OCI-M2 (cell line): ENCODE data around the gene HAPLN2.
"Not testable (repeated sequence)": the region's sequence is repeated elsewhere in the genome, so short reads cannot be mapped to it uniquely, and the experiment has no call there.

Experiments
- DNase-seq: peaks from one replicate; lab custom pipeline; 2025; ENCODE audit not compliant: unreplicated experiment; lab: John Stamatoyannopoulos, UW

HAPLN2 gene

DNA sequence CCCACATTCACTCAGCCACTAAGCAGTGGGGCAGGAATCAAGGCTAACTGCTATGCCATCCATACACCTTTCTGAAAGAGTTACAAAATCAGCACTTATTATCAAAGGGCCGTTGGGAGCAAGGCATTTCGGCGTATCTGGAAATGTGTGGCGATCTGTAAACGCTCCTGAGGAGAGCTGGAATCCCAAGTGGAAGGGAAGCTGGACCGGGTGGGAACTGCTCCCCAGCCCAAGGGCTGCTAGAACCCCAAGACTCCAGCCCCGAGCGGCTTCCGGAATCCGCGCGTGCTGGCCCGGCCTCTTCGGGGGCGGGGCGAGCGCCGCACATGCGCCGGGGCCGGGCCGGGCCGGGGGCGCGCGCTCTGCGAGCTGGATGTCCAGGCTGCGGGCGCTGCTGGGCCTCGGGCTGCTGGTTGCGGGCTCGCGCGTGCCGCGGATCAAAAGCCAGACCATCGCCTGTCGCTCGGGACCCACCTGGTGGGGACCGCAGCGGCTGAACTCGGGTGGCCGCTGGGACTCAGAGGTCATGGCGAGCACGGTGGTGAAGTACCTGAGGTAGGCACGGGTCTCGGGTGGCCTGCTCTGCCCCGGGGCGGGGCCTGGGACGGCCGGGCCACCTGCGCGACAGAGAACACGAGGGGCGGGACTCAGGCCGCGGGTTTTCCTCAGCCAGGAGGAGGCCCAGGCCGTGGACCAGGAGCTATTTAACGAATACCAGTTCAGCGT lies 27.6 kb upstream of the HAPLN2 start, which contains the start of gene NAXE:
NAXE (plus strand) TSS at position 345 of the 726 bp plus-strand sequence; CDS start at position 374, 29 bp downstream.
- DNase-seq, result no peak

DNA sequence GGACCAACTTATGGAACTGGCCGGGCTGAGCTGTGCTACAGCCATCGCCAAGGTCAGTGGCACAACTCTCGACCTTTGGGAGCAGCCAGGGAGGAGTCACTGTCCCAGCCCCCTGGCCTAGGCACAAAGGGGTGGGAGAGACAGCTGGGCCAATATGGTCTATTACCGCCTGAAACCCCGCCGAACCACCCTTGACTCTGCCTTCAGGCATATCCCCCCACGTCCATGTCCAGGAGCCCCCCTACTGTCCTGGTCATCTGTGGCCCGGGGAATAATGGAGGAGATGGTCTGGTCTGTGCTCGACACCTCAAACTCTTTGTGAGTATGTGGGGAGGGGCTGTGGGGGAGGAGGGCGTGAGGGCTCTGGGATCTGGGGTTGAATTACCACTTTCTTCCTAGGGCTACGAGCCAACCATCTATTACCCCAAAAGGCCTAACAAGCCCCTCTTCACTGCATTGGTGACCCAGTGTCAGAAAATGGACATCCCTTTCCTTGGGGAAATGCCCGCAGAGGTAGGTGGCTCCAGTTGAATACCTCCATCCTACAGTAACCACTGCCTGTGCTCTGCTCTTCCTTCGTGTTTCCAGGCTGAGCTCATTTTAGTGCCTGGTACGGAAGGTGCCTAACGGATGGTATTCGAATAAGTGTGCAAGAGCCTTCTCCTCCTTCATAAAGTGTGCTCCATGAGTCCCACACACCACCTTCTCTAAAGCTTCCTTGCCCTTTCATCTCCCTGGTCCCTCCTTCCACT lies 26.9 kb upstream of the HAPLN2 start:
- DNase-seq, result no peak

DNA sequence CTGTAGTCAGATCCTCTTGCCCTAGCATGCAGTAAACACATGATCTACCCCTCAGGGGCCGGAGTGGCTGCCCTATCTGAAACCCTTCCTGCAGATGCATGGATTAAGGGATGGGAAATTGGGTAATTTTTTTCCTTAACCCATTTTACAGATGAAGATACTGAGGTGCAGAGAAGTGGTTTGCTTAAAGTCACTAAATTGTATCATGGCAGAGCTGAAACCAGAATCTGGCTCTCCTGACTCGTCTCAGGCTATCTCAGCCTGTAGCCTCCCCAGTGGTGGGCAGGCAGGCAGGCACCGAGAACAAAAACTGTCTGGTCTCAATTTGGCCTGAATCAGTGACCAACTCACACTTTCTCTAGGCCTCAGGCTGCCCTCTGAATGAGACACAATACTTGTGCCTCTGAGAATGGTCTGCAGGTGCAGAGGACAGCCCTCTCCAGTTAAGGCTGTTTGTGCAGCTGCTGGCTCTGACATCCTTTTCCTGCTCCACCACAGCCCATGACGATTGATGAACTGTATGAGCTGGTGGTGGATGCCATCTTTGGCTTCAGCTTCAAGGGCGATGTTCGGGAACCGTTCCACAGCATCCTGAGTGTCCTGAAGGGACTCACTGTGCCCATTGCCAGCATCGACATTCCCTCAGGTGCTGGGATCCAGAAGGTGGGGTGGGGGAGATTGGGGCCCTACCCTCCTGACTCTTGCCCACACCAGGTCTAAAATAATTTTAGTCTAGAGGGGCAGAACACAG lies 26.1 kb upstream of the HAPLN2 start:
- DNase-seq, result no peak

DNA sequence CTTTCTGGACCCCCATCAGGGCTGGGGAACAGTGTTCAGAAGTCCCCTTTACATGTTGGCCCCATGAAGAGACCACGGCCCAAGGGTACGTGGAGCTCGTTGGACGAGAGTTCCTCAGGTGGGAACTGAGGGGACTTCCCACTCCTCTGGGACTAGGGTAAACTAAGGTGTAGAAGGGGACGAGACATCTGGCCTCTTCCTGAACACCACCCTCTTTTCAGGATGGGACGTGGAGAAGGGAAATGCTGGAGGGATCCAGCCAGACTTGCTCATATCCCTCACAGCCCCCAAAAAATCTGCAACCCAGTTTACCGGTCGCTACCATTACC lies 25.6 kb upstream of the HAPLN2 start:
- no peak for DNase-seq

DNA sequence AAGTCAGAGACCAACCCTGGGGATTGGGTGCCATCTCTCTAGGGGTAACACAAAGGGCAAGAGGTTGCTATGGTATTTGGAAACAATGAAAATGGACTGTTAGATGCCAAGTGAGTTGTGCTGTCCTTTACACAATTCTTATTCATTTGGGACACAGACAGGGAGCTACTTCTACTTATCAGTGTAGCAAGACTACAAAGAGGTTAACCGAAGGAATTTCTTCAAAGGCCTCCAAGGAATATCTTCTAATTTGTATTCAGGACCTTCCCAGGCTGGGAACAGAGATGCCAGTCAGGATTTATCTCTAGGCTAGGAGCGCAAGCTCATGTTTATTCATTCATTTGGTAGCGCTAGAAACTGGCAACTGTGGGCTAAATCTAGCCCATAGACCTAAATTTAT lies 25.0 kb upstream of the HAPLN2 start:
- no peak for DNase-seq

DNA sequence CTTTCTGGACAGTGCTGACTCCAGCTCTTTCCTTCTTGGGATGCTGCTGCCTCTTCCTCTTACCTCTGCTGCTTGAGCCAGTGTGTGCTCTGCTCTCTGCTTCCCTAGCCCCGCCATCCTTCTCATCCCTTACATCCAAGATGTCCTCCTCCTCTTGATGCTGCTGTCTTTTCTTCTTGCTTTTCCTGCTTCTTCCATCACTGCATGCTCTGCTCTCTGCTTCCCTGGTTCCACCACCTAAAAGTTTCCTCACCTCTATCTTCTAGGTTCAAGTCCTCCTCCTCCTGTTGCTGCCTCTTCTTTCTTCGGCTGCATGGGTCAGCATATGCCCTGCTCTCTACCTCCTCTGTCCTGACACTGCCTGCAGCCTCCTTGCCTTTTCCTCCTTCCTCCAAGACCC lies 24.2 kb upstream of the HAPLN2 start:
- DNase-seq, result no peak

DNA sequence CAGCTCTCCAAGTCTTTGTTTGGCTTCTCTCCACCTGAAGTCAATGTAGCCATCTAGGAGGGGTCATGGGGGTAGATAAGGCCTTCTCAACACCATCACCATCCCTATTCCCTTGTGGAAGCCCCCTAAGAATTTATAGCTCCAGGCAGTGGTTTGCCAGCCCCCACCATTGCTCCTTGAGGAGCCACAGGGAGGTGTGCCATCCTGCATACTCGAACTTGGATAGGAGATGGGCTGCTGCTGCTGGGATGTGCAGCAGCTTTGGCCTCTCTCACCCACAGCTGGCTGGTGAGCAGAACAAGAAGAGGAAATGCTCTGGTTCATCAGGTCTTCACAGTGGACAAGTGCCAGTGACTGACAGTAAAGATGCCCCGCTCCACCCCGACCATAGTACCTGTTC lies 22.8 kb upstream of the HAPLN2 start:
- no peak for DNase-seq

DNA sequence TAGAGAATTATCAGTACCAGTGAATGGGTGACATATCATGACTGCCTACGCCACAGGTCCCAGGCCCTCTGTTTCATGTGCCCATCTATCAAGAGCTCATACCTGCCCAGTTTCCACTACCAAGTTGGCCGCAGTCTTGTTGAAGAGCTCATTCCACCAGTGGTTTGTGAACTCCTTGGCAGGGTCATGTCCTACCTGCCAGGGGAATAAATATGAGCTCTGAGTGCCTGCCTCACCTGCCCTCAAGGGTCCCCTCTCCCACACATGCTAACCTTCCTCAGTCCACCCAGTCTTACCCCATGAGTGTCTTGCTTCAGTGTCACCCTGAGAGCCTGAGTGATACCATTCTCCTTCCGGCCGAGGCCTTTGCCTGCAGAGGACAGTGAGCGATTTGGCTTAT lies 21.1 kb upstream of the HAPLN2 start:
- no peak for DNase-seq

DNA sequence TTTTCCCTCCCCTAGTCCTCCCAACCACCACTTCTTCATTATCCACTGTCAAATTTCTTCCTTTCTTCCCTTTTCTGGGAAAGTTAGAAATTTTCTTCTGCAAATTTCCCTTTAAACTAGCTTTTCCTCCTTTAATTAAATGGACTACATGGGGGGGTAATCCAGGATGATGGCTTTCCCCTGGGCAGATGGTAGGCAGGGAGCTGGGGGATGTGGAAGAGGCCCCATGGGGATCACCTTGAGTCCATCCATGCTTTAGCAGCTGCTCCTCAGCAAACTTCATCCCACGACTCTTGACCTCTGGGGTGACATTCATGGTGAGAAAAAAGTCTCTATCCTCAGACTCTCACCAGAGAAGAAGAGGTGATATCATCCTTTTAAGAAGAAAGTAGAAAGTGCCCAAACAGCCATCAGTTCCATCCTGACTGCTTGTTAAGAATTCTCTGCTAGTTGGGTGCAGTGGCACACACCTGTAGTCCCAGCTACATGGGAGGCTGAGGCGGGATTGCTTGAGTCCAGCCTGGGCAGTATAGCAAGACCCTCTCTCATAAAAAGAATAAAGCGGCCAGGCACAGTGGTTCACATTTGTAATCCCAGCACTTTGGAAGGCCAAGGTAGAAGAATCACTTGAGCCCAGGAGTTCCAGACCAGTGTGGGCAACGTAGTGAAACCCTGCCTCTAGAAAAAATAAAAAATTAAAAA lies 20.3 kb upstream of the HAPLN2 start:
- no peak for DNase-seq

DNA sequence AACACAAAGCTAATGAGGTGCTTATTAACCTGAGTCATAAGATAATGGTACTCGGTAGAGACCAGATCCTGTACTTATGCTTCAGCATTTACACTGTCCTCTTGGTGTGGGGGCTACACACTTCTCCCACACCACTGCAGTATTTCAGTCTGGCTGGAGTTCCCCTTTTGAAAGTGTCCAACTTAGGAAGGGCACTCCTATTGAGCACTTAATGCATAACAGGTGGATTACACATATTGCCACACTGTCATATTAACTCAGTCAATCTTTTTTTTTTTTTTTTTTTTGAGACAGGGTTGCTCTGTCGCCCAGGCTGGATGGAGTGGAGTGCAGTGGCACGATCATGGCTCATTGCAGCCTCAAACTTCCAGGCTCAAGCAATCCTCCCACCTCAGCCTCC lies 19.4 kb upstream of the HAPLN2 start:
- no peak for DNase-seq

DNA sequence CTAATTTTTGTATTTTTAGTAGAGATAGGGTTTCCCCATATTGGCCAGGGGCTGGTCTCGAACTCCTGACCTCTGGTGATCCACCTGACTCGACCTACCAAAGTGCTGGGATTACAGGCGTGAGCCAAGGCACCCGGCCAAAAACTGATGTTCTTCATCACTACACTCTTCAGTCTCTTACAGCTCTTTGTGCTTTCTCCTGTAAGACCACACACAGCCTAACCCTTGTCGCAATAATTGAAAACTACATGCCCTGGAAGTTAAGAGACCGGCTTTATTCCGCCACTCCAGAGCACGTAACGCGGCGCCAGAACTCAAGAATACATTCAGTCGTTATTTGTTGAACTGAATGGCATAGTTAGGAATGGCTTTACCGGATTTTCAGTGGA lies 18.5 kb upstream of the HAPLN2 start:
- DNase-seq, result no peak

DNA sequence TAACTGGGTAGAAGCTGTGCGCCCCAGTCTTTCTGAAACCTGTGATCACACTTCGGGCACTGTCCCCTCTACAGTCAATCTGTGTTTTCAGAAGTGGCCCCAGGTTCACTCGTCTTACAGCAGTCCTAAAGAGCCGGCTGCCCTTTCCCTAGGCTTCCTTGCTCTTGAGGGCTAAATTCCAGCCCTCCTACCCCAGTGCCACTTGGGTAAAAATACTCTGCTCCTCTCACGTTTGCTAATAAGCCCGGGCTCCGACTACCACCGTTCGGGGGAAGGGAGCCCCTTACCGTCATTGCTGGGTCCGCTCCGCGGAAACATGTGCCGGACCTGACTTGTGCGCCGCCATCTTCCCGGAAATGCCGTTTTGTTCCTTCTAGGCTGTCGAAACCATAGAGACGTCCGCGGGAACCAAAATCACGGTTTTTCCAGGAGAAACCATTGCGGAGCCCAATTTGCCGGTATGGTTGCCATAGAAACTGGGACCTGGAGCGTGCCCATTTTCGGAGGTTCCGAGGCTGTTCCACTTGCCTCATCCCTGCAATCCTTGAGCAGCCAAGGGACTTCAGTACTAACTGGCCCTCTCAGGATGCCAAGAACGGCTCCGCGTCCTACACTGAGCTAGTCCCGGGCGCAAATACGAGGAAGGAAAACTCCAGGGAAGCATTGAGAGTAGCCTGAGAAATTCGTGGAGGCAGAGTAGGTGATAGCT lies 17.9 kb upstream of the HAPLN2 start, which contains the start of gene GPATCH4:
GPATCH4 (minus strand) TSS at position 358 of the 709 bp plus-strand sequence.
- DNase-seq, result no peak

DNA sequence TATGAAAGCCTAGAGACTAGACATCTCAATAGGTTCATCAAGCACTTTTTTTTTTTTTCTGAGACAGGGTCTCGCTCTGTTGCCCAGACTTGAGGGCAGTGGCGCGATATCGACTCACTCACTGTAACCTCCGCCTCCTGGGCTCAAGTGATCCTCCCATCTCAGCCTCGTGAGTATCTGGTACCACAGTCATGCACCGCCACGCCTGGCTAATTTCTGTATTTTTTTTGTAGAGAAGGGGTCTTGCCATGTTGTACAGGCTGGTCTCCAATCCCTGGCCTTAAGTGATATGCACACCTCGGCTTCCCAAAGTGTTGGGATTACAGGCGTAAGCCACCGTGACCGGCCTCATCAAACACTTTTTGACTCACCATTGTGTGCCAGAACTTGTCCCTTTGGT lies 17.3 kb upstream of the HAPLN2 start:
- no peak for DNase-seq

DNA sequence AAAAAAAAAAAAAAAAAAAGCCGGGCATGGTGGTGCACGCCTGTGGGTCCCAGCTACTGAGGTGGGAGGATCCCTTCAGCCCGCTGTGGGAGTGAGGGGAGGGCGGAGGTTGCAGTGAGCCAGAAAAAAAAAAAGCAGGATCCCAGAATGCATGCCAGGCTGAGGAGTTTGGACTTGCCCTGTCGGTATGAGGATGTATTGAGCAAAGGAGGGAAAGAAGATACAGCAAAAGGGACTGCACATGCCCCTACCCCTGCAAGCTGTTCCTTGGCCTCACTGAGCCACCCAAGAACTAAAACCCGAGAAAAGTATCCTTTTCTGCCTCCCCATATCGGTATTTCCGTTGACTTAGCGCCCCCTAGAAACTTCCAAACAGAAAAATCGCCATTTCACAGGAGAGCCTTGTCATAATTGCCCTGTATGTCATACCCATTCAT lies 16.6 kb upstream of the HAPLN2 start:
- DNase-seq, result no peak

DNA sequence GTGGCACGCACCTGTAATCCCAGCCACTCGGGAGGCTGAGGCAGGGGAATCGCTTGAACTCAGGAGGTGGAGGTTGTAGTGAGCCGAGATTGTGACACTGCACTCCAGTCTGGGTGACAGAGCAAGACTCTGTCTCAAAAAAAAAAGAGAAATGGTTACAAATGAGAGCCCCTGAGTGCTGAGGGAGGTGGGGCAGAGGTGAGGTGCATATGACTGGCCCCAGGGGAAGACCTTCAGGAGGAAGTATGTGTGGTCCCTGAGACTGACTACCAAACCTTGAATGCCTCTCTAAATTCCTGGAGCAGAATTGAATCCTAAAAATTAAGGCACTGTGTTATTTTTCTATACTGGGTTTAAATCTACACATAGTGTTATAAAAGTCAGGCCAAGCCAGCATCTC lies 11.9 kb upstream of the HAPLN2 start:
- not testable (repeated sequence) for DNase-seq

DNA sequence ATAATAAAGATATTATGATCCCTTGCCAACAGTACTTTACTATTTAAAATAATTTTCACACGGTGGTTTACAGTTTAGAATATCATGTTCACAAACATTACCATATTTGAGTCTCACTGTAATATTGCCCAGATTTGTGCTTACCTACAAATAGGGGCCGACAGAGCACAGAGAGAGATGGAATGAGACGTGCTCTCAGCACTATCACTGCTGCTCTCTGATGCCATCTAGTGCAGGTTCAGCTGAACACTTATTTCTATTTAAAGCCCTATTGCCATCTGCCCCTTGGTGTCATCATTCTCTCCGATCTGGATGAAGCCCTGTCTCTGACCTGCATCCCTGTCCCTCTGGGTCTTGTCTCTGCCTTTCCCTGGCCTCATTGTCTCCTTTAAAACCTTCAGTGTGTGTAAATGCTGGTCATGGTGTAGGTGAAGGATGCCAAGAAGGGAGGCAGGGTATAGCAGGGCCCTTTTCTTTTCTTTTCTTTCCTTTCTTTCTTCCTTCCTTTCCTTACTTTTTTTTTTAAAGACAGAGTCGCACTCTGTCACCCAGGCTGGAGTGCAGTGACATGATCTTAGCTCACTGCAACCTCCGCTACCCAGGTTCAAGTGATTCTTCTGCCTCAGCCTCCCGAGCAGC lies 11.1 kb upstream of the HAPLN2 start:
- no peak for DNase-seq

DNA sequence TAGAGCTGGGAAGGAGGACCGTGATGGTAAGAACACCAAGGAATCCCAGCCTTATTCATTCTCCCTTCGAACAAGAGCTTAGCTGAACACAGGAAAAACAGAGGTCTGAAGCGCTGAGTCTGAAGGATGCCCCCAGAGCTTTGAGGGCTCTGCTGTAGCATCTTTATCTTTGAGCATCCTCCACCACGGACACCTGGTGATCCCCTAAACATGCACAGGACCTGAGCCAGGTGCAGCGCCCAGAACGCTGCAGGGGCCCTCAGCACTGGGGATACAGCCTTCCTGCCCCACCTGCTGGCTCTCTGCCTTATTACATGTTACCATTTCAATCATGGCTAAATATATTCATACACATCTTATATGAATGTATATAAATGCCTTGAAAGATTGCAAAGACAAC lies 10.2 kb upstream of the HAPLN2 start:
- DNase-seq, result no peak

DNA sequence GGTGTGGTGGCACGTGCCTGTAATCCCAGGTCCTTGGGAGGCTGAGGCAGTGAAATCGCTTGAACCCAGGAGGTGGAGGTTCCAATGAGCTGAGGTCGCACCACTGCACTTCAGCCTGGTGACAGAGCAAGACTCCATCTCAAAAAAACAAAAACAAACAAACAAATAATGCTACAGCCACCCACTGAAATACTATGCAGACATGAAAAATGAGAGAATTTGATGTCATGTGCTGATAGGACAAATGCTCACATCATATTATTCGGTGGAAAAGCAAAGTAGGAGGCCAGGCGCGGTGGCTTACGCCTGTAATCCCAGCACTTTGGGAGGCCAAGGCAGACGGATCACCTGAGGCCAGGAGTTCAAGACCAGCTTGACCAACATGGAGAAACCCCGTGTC lies 9.1 kb upstream of the HAPLN2 start:
- not testable (repeated sequence) for DNase-seq

DNA sequence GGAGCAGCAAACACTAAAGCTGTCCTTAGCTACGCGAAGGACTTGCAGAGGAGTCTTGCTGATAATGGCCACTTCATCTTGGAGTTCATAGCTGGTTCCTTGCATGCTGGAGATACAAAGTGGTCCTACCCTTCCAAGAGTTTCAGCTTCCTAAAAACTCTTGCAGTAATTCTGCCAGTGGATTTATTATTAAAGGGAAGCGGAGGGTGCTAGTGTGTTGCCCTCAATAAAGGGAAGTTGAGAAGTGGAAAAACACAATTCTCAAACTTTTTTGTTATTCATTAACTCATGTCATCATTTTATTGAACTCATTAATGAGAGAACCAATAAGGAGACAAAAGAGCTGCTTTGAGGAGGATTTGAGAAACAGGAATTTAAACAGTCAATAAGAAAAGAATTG lies 6.5 kb upstream of the HAPLN2 start:
- DNase-seq, result no peak

DNA sequence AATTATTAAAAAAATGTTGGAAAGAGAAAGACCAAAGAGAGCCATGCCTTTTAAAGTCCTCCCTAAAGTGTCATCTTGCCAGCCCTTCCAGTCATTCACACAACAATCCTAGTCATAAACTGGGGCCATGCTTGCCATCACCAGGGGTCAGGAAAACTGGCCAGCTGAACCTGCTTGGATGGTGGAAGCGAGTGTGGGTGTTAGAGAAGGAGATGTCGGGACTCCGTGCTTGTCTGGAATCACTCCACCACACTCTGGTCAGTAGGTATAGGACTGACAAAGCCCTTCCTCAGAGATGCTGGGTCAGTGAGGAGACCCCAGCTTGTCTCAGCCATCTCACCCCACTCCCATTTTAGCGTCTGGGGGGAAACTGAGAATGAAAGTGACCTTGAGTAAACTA lies 3.3 kb upstream of the HAPLN2 start:
- DNase-seq, result no peak
